Measurements from ENCODE around the gene ZYG11A. TPM values are rescaled to one million over a fixed set of nuclear protein-coding genes. Genes with fewer than 3 reads are reported as not detected.
"Not testable (repeated sequence)": the region's sequence is repeated elsewhere in the genome, so short reads cannot be mapped to it uniquely, and the experiment has no call there.

Gene ZYG11A
- polyA plus RNA-seq (ENCODE audit: insufficient read length) = 0.05 TPM

GRCh38 chr1:52842643-52843310 is at the start of gene ZYG11A:
TSS of gene ZYG11A (plus strand) at chr1:52842760. CDS start at chr1:52842884, 124 bp downstream.
- no peak for DNase-seq (ENCODE audit: low read depth)

- DNase-seq (ENCODE audit: low read depth) = not testable (repeated sequence)
These were observed 48.8 kb upstream of the ZYG11A start for GRCh38 chr1:52793717-52794116.

GRCh38 chr1:52795464-52795863 is 47.1 kb upstream of the ZYG11A start:
- DNase-seq (ENCODE audit: low read depth) = no peak

- no peak for DNase-seq (ENCODE audit: low read depth)
These were observed 44.2 kb upstream of the ZYG11A start for GRCh38 chr1:52798331-52798730.

- DNase-seq (ENCODE audit: low read depth) = no peak
These were observed 41.5 kb upstream of the ZYG11A start for GRCh38 chr1:52801011-52801410.

GRCh38 chr1:52804083-52804482 is 38.5 kb upstream of the ZYG11A start:
- DNase-seq (ENCODE audit: low read depth) = not testable (repeated sequence)

GRCh38 chr1:52814465-52814864 is 28.1 kb upstream of the ZYG11A start:
- DNase-seq (ENCODE audit: low read depth) = no peak

GRCh38 chr1:52820830-52821229 is 21.7 kb upstream of the ZYG11A start:
- DNase-seq (ENCODE audit: low read depth) = not testable (repeated sequence)

- DNase-seq (ENCODE audit: low read depth) = no peak
These were observed 16.7 kb upstream of the ZYG11A start for GRCh38 chr1:52825868-52826267.

- no peak for DNase-seq (ENCODE audit: low read depth)
These were observed 7.8 kb upstream of the ZYG11A start for GRCh38 chr1:52834798-52835197.

- DNase-seq (ENCODE audit: low read depth) = no peak
These were observed 6.5 kb upstream of the ZYG11A start for GRCh38 chr1:52836035-52836434.

GRCh38 chr1:52839175-52839574 is 3.4 kb upstream of the ZYG11A start:
- DNase-seq (ENCODE audit: low read depth) = not testable (repeated sequence)

- not testable (repeated sequence) for DNase-seq (ENCODE audit: low read depth)
These were observed 2.6 kb downstream of the ZYG11A start for GRCh38 chr1:52845119-52845518.

- no peak for DNase-seq (ENCODE audit: low read depth)
These were observed 5.9 kb downstream of the ZYG11A start for GRCh38 chr1:52848423-52848822.

- no peak for DNase-seq (ENCODE audit: low read depth)
These were observed 8.4 kb downstream of the ZYG11A start for GRCh38 chr1:52850951-52851350.

- no peak for DNase-seq (ENCODE audit: low read depth)
These were observed 10.3 kb downstream of the ZYG11A start for GRCh38 chr1:52852854-52853253.

- no peak for DNase-seq (ENCODE audit: low read depth)
These were observed 13.0 kb downstream of the ZYG11A start for GRCh38 chr1:52855584-52855983.

- no peak for DNase-seq (ENCODE audit: low read depth)
These were observed 13.5 kb downstream of the ZYG11A start for GRCh38 chr1:52856026-52856425.

GRCh38 chr1:52857443-52857842 is 14.9 kb downstream of the ZYG11A start:
- no peak for DNase-seq (ENCODE audit: low read depth)

GRCh38 chr1:52862666-52863458 is 20.3 kb downstream of the ZYG11A start:
- DNase-seq (ENCODE audit: low read depth) = no peak

GRCh38 chr1:52867087-52867863 is 24.7 kb downstream of the ZYG11A start:
- DNase-seq (ENCODE audit: low read depth) = no peak

GRCh38 chr1:52869727-52870126 is 27.2 kb downstream of the ZYG11A start:
- not testable (repeated sequence) for DNase-seq (ENCODE audit: low read depth)

Measured in forelimb muscle (tissue), 1 donor.